ENCODE results near the gene DDX31.
A peak's percentile ranks its signal among the peaks of the same experiment; 100 is the strongest.

DDX31 gene

DNA sequence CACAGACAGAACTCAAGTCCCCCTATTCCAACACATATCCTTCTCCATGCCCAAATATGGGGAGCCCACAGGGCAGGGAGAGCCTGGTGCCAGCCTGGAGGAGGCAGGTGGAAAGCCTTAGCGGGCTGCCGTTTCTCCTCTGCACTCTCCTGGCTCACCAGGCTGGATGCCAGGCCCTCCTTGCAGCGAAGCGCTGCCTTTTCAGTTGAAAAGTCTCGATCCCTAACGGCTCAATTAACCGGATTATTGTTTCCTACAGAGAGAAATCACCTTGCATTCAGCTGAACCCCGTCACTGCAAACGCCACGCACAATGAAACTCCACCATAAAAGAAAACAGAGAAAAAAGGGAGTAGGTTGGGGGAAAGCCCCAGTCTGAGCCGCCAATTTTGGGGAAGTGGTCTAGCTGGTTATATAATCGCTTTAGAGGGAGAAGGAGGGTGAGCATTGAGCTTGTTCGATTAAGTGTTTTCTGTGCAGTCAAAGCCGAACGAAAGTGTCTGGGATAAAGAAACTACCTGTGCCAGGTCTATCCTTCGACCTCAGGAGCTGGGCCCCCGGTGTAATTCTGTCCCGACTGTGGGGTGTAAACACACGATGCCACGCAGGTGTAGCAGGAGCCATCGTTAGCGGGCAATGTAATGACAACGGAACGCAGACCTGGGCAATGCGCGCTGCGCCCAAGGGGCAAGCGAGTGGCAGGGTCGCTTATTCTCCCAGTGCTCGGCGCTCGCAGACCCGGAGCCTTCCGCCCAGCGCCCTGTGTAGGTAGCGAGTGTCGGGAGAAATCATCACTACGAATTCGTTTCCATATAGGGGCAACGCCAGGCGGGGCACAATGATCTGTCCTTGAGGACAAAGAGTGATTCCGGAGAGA, 83.6 kb downstream of the DDX31 start:
- peaks cover 5 to 100% (median 57%) of the 10 kb centered on the region in 5 experiments for H3K27me3 ChIP-seq (replicated peaks in 2 of 5; ENCODE audit: control insufficient read depth in 4 of 5, insufficient read depth in 5 of 5, low read length in 4 of 5)
- no peaks in the 10 kb centered on the region for H3K36me3 ChIP-seq (ENCODE audit: control insufficient read depth in 4 of 4, insufficient read depth in 4 of 4, low read length in 3 of 4)
- H3K4me3 ChIP-seq (ENCODE audit: control insufficient read depth in 1 of 7, extremely low read depth in 1 of 7, insufficient read depth in 4 of 7, low read depth in 2 of 7, low read length in 6 of 7): no peak overlapping the region
- H3K4me1 ChIP-seq (ENCODE audit: control extremely low read depth in 1 of 4, control insufficient read depth in 4 of 4, insufficient read depth in 4 of 4, low read length in 3 of 4): peaks cover 0 to 31% (median 21%) of the 10 kb centered on the region in 4 experiments
- peak; percentile 53 to 84 (median 83) for DNase-seq
- H3K9me3 ChIP-seq (ENCODE audit: control extremely low read depth in 1 of 5, control insufficient read depth in 4 of 5, insufficient read depth in 2 of 5, low read depth in 1 of 5, low read length in 4 of 5): no peaks in the 10 kb centered on the region
- ChIA-PET CTCF (interaction anchor here (0.6 to 2.1 kb wide), 4 partner anchors 9 to 112 kb away, joined by 3 to 9 read pairs (median 4); no protein-coding TSS in a partner anchor), POLR2A (no interaction called here)
- WGBS (ENCODE audit: insufficient coverage): 7% methylated on average over 31 of the region's 42 CpGs
- no peak overlapping the region for H3K27ac ChIP-seq (ENCODE audit: insufficient read depth in 1 of 2, low read depth in 1 of 2, low read length in 2 of 2, poor library complexity in 1 of 2, severe bottlenecking in 2 of 2)

DNA sequence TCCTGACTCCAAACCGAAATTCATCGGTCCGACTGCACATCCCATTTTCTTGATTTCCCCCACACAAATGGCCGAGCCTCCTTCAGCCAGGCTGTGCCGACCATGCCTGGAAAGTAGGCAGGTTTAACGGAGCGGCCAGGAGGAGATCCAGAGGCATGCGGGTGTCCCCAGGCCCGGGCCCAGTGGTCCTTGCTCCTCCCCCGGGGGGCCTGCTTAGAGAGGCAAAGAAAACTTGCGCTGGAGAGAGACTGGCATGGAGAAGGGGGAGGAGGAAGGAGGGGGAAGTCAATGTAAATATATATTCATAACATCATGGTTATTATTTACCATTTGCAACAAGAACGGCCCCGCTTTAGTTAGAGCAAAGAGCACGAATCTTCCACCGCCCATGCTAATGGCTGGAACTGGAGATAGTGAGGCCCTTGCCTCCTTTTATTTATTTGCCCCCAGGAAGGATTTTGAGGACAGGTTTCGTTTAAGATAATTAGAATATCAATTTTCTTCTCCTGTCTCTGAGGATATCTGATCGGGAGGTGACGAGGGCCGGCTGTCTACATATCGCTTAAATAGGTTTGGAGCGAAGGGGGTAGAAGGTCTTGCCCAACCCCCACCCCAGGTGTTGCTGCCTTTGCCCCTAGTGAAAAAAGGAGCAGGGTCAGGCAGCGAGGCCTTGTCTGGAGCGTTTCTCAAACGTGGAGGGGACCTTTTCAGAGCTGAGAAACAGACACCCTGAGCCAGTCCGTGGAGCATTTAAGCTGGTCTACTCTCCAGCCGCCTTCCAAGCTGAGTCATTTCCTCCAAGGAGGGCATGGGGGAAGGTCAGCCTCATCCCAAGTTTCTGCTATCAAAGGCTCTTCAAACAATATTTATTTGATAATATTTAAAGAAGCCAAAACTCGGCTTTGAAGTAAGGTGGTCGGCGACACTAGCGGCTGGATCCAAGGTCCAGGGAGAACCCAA, 84.9 kb downstream of the DDX31 start:
- H3K4me3 ChIP-seq (ENCODE audit: control insufficient read depth in 1 of 7, extremely low read depth in 1 of 7, insufficient read depth in 4 of 7, low read depth in 2 of 7, low read length in 6 of 7): no peak overlapping the region
- POLR2A ChIA-PET: no interaction called here
- peaks cover 5 to 100% (median 54%) of the 10 kb centered on the region in 5 experiments for H3K27me3 ChIP-seq (replicated peaks in 2 of 5; ENCODE audit: control insufficient read depth in 4 of 5, insufficient read depth in 5 of 5, low read length in 4 of 5)
- no peak overlapping the region for H3K27ac ChIP-seq (ENCODE audit: insufficient read depth in 1 of 2, low read depth in 1 of 2, low read length in 2 of 2, poor library complexity in 1 of 2, severe bottlenecking in 2 of 2)
- DNase-seq: no peak
- no peaks in the 10 kb centered on the region for H3K36me3 ChIP-seq (ENCODE audit: control insufficient read depth in 4 of 4, insufficient read depth in 4 of 4, low read length in 3 of 4)
- CTCF ChIA-PET: no interaction called here
- no peaks in the 10 kb centered on the region for H3K9me3 ChIP-seq (ENCODE audit: control extremely low read depth in 1 of 5, control insufficient read depth in 4 of 5, insufficient read depth in 2 of 5, low read depth in 1 of 5, low read length in 4 of 5)
- H3K4me1 ChIP-seq (ENCODE audit: control extremely low read depth in 1 of 4, control insufficient read depth in 4 of 4, insufficient read depth in 4 of 4, low read length in 3 of 4): peaks cover 0 to 27% (median 16%) of the 10 kb centered on the region in 4 experiments
- 15% methylated on average over 21 of the region's 30 CpGs for WGBS (ENCODE audit: insufficient coverage)

DNA sequence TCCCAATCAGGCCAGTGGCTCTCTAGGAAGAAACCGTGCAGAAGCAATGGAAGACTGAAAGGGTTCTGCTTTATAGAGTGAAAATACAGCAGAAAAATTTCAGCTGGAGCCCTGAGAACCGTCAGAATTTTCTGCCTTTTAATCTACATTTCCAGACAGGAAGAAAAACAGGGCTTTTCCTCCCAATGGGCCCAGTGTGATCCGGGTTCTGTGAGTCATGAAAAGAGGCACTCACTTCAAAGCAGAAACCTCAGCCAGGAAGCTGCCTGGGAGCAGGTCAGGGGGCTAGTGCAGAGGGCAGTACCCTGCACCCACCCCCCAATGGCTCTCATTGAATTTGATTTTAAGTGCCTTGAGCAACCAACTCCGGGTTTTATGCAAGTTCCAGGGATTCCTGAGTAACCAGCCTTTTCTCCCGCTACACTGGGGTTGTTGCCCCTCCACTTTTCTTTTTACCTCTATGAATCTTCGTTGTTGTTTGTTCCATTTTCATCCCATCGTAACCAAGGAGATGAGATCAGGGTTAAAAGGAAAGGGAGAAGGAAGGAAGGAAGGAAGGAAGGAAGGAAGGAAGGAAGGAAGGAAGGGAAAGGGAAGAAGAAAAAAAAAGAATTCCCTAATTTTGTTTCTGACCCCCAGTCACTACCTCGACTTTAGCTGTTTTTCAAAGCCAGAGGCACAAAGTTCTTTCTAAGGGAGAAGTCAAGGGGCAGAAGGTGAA, 86.0 kb downstream of the DDX31 start:
- CTCF ChIA-PET: no interaction called here

DNA sequence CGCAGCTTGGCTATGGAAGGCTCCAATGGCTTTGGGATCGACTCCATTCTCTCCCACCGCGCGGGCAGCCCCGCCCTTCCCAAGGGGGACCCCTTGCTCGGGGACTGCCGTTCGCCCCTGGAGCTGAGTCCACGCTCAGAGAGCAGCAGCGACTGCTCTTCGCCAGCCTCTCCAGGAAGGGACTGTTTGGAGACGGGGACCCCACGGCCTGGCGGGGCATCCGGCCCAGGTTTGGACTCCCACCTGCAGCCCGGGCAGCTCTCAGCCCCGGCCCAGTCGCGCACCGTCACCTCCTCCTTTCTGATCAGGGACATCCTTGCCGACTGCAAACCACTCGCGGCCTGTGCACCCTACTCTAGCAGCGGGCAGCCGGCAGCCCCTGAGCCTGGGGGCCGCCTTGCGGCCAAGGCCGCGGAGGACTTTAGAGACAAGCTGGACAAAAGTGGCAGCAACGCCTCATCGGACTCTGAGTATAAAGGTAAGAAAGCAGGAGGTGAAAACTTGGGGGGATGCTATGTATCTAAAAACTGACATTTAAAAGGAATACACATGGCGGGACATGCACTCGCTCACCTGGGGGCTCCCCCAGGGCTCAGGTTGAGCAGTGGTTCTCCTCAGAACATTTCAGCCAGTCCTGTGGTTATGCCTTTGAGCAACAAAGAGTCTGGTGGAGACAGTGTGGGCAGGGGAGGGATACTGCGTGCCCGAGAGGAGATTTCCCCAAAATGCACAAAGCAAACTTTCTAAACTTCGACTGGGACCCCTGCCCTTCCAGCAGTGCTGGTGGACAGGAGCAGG, 86.8 kb downstream of the DDX31 start:
- CTCF ChIA-PET: no interaction called here

More for the DNA sequence above, 86.0 kb downstream of the DDX31 start:
- no peak for DNase-seq
- Histone ChIP-seq H3K36me3 (ENCODE audit: control insufficient read depth in 4 of 4, insufficient read depth in 4 of 4, low read length in 3 of 4) (no peaks in the 10 kb centered on the region), H3K27ac (ENCODE audit: insufficient read depth in 1 of 2, low read depth in 1 of 2, low read length in 2 of 2, poor library complexity in 1 of 2, severe bottlenecking in 2 of 2) (no peak overlapping the region), H3K4me1 (ENCODE audit: control extremely low read depth in 1 of 4, control insufficient read depth in 4 of 4, insufficient read depth in 4 of 4, low read length in 3 of 4) (peaks cover 0 to 27% (median 14%) of the 10 kb centered on the region in 4 experiments), H3K9me3 (ENCODE audit: control extremely low read depth in 1 of 5, control insufficient read depth in 4 of 5, insufficient read depth in 2 of 5, low read depth in 1 of 5, low read length in 4 of 5) (no peaks in the 10 kb centered on the region), H3K4me3 (ENCODE audit: control insufficient read depth in 1 of 7, extremely low read depth in 1 of 7, insufficient read depth in 4 of 7, low read depth in 2 of 7, low read length in 6 of 7) (no peak overlapping the region), H3K27me3 (replicated peaks in 2 of 5; ENCODE audit: control insufficient read depth in 4 of 5, insufficient read depth in 5 of 5, low read length in 4 of 5) (peaks cover 5 to 100% (median 52%) of the 10 kb centered on the region in 5 experiments)
- POLR2A ChIA-PET: no interaction called here
- 13% methylated on average over 5 of the region's 8 CpGs for WGBS (ENCODE audit: insufficient coverage)

DNA sequence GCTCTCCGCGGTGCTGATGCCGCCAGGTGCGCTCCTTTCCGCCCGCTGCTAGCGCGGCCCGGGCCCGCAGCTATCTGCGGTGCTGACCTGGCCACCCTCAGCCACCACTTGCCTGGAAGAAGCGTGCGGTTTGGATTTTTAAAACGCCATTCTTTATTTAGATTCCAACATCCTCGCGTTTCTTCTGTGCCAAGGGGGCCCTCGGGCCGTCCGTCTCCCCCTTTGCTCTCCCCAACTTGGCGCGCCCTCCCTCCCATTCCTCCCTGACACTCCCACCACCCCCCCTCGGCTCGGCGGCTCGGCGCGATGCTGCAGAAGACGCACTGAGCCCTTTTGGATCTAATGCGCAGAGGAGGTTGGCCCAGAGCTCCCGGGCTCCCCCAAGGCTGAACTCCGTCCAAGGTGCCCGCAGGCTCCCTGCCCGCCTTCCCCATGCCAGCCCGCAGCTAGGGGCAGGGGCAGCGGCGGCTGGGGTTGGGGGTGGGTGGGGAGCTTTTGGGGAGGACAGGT, 87.5 kb downstream of the DDX31 start, which contains the start of gene BARHL1:
BARHL1 (plus strand) TSS at position 331 of the 510 bp plus-strand sequence. CDS start 192 bp downstream, outside the sequence.
- ChIA-PET POLR2A (no interaction called here), CTCF (interaction anchor here (0.9 kb wide), 1 partner anchor 348 kb away, joined by 3 read pairs; no protein-coding TSS in a partner anchor)
- Histone ChIP-seq H3K27me3 (replicated peaks in 2 of 5; ENCODE audit: control insufficient read depth in 4 of 5, insufficient read depth in 5 of 5, low read length in 4 of 5) (peaks cover 7 to 100% (median 57%) of the 10 kb centered on the region in 5 experiments), H3K9me3 (ENCODE audit: control extremely low read depth in 1 of 5, control insufficient read depth in 4 of 5, insufficient read depth in 2 of 5, low read depth in 1 of 5, low read length in 4 of 5) (no peaks in the 10 kb centered on the region), H3K27ac (ENCODE audit: insufficient read depth in 1 of 2, low read depth in 1 of 2, low read length in 2 of 2, poor library complexity in 1 of 2, severe bottlenecking in 2 of 2) (no peak within 1 kb of the TSS), H3K4me3 (ENCODE audit: control insufficient read depth in 1 of 7, extremely low read depth in 1 of 7, insufficient read depth in 4 of 7, low read depth in 2 of 7, low read length in 6 of 7) (peak within 1 kb of the TSS; percentile 10 to 60 (median 54)), H3K36me3 (ENCODE audit: control insufficient read depth in 4 of 4, insufficient read depth in 4 of 4, low read length in 3 of 4) (no peaks in the 10 kb centered on the region), H3K4me1 (ENCODE audit: control extremely low read depth in 1 of 4, control insufficient read depth in 4 of 4, insufficient read depth in 4 of 4, low read length in 3 of 4) (peaks cover 0 to 24% (median 14%) of the 10 kb centered on the region in 4 experiments)
- DNase-seq: no peak
- 2% methylated on average over 21 of the region's 36 CpGs for WGBS (ENCODE audit: insufficient coverage)

More for the DNA sequence above, 86.8 kb downstream of the DDX31 start:
- WGBS (ENCODE audit: insufficient coverage): 13% methylated on average over 31 of the region's 37 CpGs
- Histone ChIP-seq H3K36me3 (ENCODE audit: control insufficient read depth in 4 of 4, insufficient read depth in 4 of 4, low read length in 3 of 4) (no peaks in the 10 kb centered on the region), H3K27ac (ENCODE audit: insufficient read depth in 1 of 2, low read depth in 1 of 2, low read length in 2 of 2, poor library complexity in 1 of 2, severe bottlenecking in 2 of 2) (no peak overlapping the region), H3K4me1 (ENCODE audit: control extremely low read depth in 1 of 4, control insufficient read depth in 4 of 4, insufficient read depth in 4 of 4, low read length in 3 of 4) (peaks cover 0 to 27% (median 14%) of the 10 kb centered on the region in 4 experiments), H3K27me3 (replicated peaks in 2 of 5; ENCODE audit: control insufficient read depth in 4 of 5, insufficient read depth in 5 of 5, low read length in 4 of 5) (peaks cover 7 to 100% (median 56%) of the 10 kb centered on the region in 5 experiments), H3K4me3 (ENCODE audit: control insufficient read depth in 1 of 7, extremely low read depth in 1 of 7, insufficient read depth in 4 of 7, low read depth in 2 of 7, low read length in 6 of 7) (no peak overlapping the region), H3K9me3 (ENCODE audit: control extremely low read depth in 1 of 5, control insufficient read depth in 4 of 5, insufficient read depth in 2 of 5, low read depth in 1 of 5, low read length in 4 of 5) (no peaks in the 10 kb centered on the region)
- POLR2A ChIA-PET: no interaction called here
- DNase-seq: no peak

DNA sequence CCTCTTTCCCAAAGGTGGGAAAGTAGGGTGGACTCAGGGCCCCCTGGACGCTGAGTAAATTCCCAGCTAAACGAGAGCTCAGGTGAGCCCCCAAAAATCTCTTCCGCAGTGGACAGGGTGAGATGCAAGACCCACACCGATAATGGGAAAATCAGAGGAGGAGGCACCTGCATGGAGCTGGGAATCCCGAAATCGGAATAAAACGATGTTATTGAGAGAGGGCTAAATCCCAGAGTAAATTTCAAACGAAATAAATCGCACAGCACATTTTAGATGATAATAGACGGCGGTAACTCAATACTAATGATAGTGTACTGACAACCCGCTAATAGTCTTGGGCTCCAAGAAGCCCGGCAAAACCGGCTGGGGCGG, 90.4 kb downstream of the DDX31 start:
- Histone ChIP-seq H3K36me3 (ENCODE audit: control insufficient read depth in 4 of 4, insufficient read depth in 4 of 4, low read length in 3 of 4) (no peaks in the 10 kb centered on the region), H3K27ac (ENCODE audit: insufficient read depth in 1 of 2, low read depth in 1 of 2, low read length in 2 of 2, poor library complexity in 1 of 2, severe bottlenecking in 2 of 2) (no peak overlapping the region), H3K4me3 (ENCODE audit: control insufficient read depth in 1 of 7, extremely low read depth in 1 of 7, insufficient read depth in 4 of 7, low read depth in 2 of 7, low read length in 6 of 7) (no peak overlapping the region), H3K9me3 (ENCODE audit: control extremely low read depth in 1 of 5, control insufficient read depth in 4 of 5, insufficient read depth in 2 of 5, low read depth in 1 of 5, low read length in 4 of 5) (no peaks in the 10 kb centered on the region), H3K27me3 (replicated peaks in 2 of 5; ENCODE audit: control insufficient read depth in 4 of 5, insufficient read depth in 5 of 5, low read length in 4 of 5) (peaks cover 6 to 99% (median 42%) of the 10 kb centered on the region in 5 experiments), H3K4me1 (ENCODE audit: control extremely low read depth in 1 of 4, control insufficient read depth in 4 of 4, insufficient read depth in 4 of 4, low read length in 3 of 4) (peaks cover 0 to 9% (median 7%) of the 10 kb centered on the region in 4 experiments)
- CTCF ChIA-PET: interaction anchor here (1.0 kb wide), 1 partner anchor 72 kb away, joined by 3 read pairs; no protein-coding TSS in a partner anchor
- DNase-seq: no peak
- 8% methylated on average over 11 of the region's 15 CpGs for WGBS (ENCODE audit: insufficient coverage)
- POLR2A ChIA-PET: no interaction called here
